Activated CD8-positive, alpha-beta memory T cell treated with anti-CD3 and anti-CD28 coated beads for 36 hours (primary cell): ENCODE measurements around the gene CAMKK2. TPM values are rescaled to one million over a fixed set of nuclear protein-coding genes. Genes with fewer than 3 reads are reported as not detected.
"Not testable (repeated sequence)": the region's sequence is repeated elsewhere in the genome, so short reads cannot be mapped to it uniquely, and the experiment has no call there.

ENCODE experiments used
- CTCF ChIA-PET: fragments of 350-600 bp; sonication (Branson Sonifier 250); formaldehyde crosslinking; loops from one replicate; lab custom pipeline; 2021; ENCODE audit warnings: antibody characterized with exemption; lab: Charles Lee
- POLR2A ChIA-PET: fragments of 350-600 bp; sonication (Branson Sonifier 250); formaldehyde crosslinking; loops from one replicate; lab custom pipeline; 2021; ENCODE audit warnings: antibody characterized with exemption; lab: Charles Lee
- total RNA-seq, 2 experiments: library from RNA; stranded (reverse); gene quantifications; one replicate each; pipeline ENCODE4 v1.2.3, GENCODE V29; 2021

CAMKK2 gene
- total RNA-seq: 10 to 100 TPM; 39.7 to 41.8 TPM

GRCh38 chr12:121296618-121297434 lies at the start of gene CAMKK2:
Gene CAMKK2 (minus strand): TSS chr12:121296709. CDS start chr12:121274526, 22,183 bp downstream.
- ChIA-PET CTCF (no interaction called here), POLR2A (interaction anchor here (0.5 to 1.4 kb wide), 10 partner anchors 12 to 1006 kb away, joined by 3 to 6 read pairs (median 3); partner anchors contain the start of gene RNF34)

DNA sequence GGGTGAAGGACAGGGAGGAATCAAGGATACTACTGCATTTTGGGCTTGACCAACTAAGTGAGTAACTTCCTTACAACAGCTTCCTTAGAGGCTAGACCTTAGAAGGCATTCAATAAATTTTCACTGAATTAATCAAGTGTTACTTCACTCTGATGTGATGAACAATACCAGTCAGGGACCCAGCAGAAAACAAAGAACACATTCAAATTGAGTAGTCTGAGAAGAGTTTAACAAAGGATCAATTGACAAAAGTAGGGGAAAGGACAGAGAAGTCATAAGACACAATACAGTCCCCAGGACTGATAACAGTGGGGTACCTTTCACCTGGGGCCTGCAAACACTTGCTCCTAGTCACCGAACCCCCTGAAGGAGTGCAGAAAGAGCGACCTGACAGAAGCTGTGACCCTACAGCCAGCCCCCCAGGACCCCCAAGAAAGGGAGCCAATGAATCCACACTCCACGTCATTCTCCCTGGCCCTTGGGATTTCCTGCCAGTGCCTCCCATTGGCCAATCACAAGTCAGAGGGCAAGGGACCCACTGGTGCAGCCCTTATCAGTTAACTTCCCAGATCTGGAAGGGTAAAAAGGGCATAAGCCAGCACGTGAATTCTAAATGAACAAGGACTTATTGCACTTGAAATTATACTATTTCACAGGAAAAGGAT lies 48.8 kb upstream of the CAMKK2 start:
- ChIA-PET CTCF (interaction anchor here (0.8 to 2.9 kb wide), 2 partner anchors 10 to 11 kb away, joined by 4 to 10 read pairs; no protein-coding TSS in a partner anchor), POLR2A (no interaction called here)

DNA sequence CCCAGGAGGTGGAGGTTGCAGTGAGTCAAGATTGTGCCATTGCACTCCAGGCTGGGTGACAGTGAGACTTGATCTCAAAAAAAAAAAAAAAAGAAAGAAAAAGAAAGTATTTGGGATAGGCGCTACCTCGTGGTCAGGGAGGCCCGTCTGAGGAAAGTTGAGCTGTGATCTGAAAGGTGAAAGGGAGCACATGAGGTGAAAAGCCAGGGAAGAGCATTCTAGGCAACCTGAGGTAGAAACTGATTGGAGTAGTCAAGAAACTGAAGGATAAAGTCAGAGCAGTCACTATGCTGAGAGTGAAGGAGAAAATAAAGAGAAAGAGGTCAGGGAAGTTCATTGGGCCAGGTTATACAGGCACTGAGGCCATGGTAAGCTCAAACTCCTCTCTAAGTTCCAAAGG lies 48.0 kb upstream of the CAMKK2 start:
- POLR2A ChIA-PET: no interaction called here

DNA sequence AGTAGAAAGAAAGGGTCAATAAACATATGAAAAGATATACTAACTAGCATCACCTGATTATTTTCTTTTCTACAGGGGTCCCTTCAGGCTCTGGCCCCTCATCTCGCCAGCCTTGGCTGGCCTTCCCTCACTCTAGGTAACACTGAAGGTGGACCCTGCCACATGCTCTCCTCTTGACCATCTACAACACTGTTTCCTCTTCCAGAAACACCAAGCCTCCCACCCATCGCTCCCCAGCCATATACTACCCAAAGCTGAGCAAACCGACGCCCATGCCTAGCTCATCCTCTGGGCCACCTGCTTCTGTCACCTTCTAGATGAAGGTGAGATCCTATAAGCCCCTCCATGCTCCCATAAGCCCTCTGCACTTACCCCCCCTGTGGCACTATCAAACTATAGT lies 40.9 kb upstream of the CAMKK2 start:
- ChIA-PET CTCF (interaction anchor here (1.0 to 1.2 kb wide), 2 partner anchors 106 to 301 kb away, joined by 3 read pairs; no protein-coding TSS in a partner anchor), POLR2A (no interaction called here)

More for the DNA sequence above, 48.0 kb upstream of the CAMKK2 start:
- CTCF ChIA-PET: interaction anchor here (0.7 to 0.8 kb wide), 2 partner anchors 10 to 14 kb away, joined by 3 to 4 read pairs; no protein-coding TSS in a partner anchor

GRCh38 chr12:121334513-121335343 lies 38.2 kb upstream of the CAMKK2 start:
- ChIA-PET CTCF (interaction anchor here (0.6 to 2.6 kb wide), 11 partner anchors 10 to 143 kb away, joined by 3 to 22 read pairs (median 4); no protein-coding TSS in a partner anchor), POLR2A (no interaction called here)

- CTCF ChIA-PET: interaction anchor here (0.6 to 1.5 kb wide), 3 partner anchors 13 to 62 kb away, joined by 3 read pairs; no protein-coding TSS in a partner anchor
- POLR2A ChIA-PET: no interaction called here
These were observed 37.2 kb upstream of the CAMKK2 start for GRCh38 chr12:121333747-121334146.

DNA sequence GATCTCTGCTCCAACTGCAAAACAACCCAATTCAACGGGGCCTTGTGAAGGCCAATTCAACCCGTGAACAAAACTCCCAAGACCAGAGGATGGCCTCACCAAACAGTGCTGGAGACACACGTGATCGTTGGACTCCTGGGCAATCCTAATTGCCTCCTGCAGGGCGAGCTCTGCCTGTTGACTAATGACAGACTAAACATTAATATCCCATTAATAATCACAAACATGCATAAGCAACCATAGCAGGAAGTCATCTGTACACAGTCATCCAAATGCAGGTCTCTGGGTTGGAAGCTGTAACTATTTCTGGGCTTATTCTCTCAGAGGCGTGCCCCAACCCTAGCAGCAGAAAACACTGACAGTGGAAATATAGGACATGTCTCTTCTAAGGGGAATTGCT lies 34.7 kb upstream of the CAMKK2 start:
- ChIA-PET CTCF (interaction anchor here (0.6 kb wide), 1 partner anchor 13 kb away, joined by 3 read pairs; no protein-coding TSS in a partner anchor), POLR2A (no interaction called here)

GRCh38 chr12:121330692-121331091 lies 34.2 kb upstream of the CAMKK2 start:
- CTCF ChIA-PET: interaction anchor here (0.6 kb wide), 1 partner anchor 13 kb away, joined by 3 read pairs; no protein-coding TSS in a partner anchor
- POLR2A ChIA-PET: no interaction called here

GRCh38 chr12:121330195-121330594 lies 33.7 kb upstream of the CAMKK2 start:
- ChIA-PET CTCF (no interaction called here), POLR2A (no interaction called here)

- ChIA-PET CTCF (interaction anchor here (0.9 kb wide), 1 partner anchor 119 kb away, joined by 4 read pairs; no protein-coding TSS in a partner anchor), POLR2A (interaction anchor here (0.6 kb wide), 1 partner anchor 198 kb away, joined by 3 read pairs; no protein-coding TSS in a partner anchor)
These were observed 32.1 kb upstream of the CAMKK2 start for GRCh38 chr12:121328620-121329019.

DNA sequence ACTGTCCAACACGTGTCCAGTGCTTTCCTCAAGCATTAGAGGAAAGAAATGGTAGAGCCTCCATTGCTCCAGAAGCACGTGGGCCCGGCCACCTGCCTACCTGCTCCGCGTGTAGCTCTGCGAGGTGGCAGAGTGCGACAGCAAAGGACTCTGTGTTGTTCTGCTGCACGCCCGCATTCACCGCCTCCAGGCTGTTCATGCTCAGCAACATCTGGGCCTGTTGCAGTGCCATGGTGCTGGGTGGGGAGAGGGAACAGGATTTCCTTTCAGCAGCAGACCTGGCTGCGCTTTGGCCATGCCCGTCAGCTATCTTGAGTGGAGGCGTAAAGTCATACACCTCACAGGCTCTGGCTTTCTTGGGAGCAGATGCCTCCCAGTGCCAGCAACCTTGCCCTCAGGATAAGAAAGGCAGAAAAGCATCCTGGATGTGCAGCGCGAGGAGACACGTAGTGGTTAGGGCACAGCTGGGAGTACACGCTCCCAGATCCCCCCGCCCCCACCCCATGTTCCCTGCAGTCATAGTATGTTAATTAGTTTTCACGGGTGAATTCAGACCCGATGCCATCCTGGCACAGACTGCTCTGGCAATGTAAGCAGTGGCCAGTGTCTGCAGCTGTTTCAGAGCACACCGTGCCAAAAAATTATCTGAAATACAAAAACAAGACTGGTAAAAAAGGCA lies 30.6 kb upstream of the CAMKK2 start:
- POLR2A ChIA-PET: no interaction called here
- CTCF ChIA-PET: no interaction called here

- CTCF ChIA-PET: no interaction called here
- POLR2A ChIA-PET: no interaction called here
These were observed 29.4 kb upstream of the CAMKK2 start for GRCh38 chr12:121325922-121326396.

GRCh38 chr12:121323908-121324307 lies 27.4 kb upstream of the CAMKK2 start:
- ChIA-PET CTCF (interaction anchor here (1.0 kb wide), 1 partner anchor 11 kb away, joined by 4 read pairs; no protein-coding TSS in a partner anchor), POLR2A (interaction anchor here (0.6 kb wide), 1 partner anchor 73 kb away, joined by 3 read pairs; no protein-coding TSS in a partner anchor)

DNA sequence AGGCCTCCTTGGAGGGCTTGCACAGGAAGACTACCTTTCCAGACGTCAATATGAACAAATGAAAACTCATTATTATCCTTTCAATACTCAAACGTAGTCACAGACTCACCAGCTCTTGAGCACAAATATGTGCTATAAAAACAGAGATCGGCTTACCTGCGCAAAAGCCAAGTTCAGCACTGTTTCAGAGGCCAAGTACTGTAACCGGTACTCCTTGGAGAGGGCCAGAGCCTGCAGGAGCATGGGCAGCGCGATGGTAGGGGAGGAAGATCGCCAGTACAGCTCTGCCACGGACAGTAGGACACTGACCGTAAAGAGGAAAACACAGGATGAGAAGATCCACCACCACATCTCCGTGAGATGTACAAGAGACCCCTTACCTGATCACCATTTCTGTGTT lies 21.6 kb upstream of the CAMKK2 start:
- POLR2A ChIA-PET: no interaction called here

GRCh38 chr12:121314431-121314830 lies 17.9 kb upstream of the CAMKK2 start:
- ChIA-PET CTCF (interaction anchor here (1.3 kb wide), 1 partner anchor 128 kb away, joined by 3 read pairs; no protein-coding TSS in a partner anchor), POLR2A (no interaction called here)

More for the DNA sequence above, 21.6 kb upstream of the CAMKK2 start:
- CTCF ChIA-PET: interaction anchor here (0.6 to 1.4 kb wide), 2 partner anchors 23 to 53 kb away, joined by 3 to 4 read pairs; no protein-coding TSS in a partner anchor

DNA sequence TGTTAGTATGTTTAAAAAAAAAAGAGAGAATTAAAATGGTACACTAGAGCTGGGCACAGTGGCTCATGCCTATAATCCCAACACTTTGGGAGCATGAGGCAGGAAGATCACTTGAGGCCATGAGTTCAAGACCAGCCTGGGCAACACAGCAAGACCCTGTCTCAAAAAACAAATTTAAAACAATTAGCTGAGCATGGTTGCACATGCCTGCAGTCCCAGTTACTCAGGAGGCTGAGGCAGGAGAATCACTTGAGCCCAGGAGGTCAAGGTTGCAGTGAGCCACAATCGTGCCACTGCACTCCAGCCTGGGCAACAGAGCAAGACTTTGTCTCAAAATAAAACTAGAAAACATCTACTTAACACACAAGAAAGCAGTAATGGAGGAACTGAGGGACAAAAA lies 13.7 kb upstream of the CAMKK2 start:
- POLR2A ChIA-PET: not testable (repeated sequence)
- CTCF ChIA-PET: interaction anchor here (0.6 kb wide), 1 partner anchor 182 kb away, joined by 3 read pairs; no protein-coding TSS in a partner anchor

GRCh38 chr12:121307397-121307796 lies 10.9 kb upstream of the CAMKK2 start:
- CTCF ChIA-PET: not testable (repeated sequence)
- POLR2A ChIA-PET: interaction anchor here (0.6 kb wide), 1 partner anchor 109 kb away, joined by 3 read pairs; no protein-coding TSS in a partner anchor

DNA sequence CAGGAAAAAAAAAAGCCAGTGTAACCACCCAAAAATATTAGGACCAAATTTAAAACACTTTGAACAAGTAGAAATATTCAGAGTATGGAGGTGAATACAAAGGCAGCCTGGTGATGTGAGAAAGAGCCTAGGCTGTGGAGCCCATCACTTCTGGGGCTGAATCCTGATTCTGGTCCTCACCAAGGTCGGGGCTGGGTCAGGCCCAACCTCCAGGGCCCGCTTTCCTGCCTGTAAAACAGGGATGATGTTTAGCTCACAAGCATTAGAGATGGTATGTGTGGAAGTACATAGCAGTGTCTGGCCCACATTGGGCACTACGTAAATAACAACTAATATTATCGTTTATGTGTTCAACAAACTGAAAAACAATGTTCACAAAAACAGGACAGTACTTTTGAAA lies 7.8 kb upstream of the CAMKK2 start:
- ChIA-PET CTCF (no interaction called here), POLR2A (no interaction called here)
